Choroid plexus epithelial cell (primary cell): Measurements from ENCODE around the gene DDAH1.

Source experiments
- DNase-seq: peaks from one replicate; pipeline ENCODE4 v3.0.0-alpha.2; 2010; ENCODE audit warnings: low read depth
- H3K4me3 ChIP-seq: 2 replicates; pipeline ENCODE4 v1.5.1; 2011; ENCODE audit warnings: low read depth, mild to moderate bottlenecking, control low read depth, low read length, moderate library complexity
- CTCF ChIP-seq: conservative IDR thresholded peaks from 2 replicates; pipeline ENCODE4 v1.5.1; 2011; ENCODE audit warnings: low read depth, mild to moderate bottlenecking, control low read depth, inconsistent platforms, low read length, moderate library complexity

The DDAH1 gene

GRCh38 chr1:85344256-85344694 is 120.7 kb downstream of the DDAH1 start:
- H3K4me3 ChIP-seq = no peak overlapping the region
- peak; percentile 72 for DNase-seq
- peak; percentile 82 for TF ChIP-seq CTCF

GRCh38 chr1:85343612-85344255 is 121.2 kb downstream of the DDAH1 start:
- no peak for TF ChIP-seq CTCF
- H3K4me3 ChIP-seq = no peak overlapping the region
- peak; percentile 80 for DNase-seq

GRCh38 chr1:85343213-85343611 is 121.7 kb downstream of the DDAH1 start:
- no peak overlapping the region for H3K4me3 ChIP-seq
- TF ChIP-seq CTCF = no peak
- no peak for DNase-seq

- TF ChIP-seq CTCF = no peak
- peak; percentile 61 for DNase-seq
- no peak overlapping the region for H3K4me3 ChIP-seq
Measured at GRCh38 chr1:85342207-85342606, 122.8 kb downstream of the DDAH1 start.

- TF ChIP-seq CTCF = no peak
- no peak overlapping the region for H3K4me3 ChIP-seq
- no peak for DNase-seq
Measured at GRCh38 chr1:85340427-85340826, 124.5 kb downstream of the DDAH1 start.

GRCh38 chr1:85339656-85340399 is 125.1 kb downstream of the DDAH1 start:
- DNase-seq = no peak
- no peak overlapping the region for H3K4me3 ChIP-seq
- TF ChIP-seq CTCF = no peak
